Inflammatory macrophage treated with lipopolysaccharide for 4 hours (primary cell): ENCODE results near the gene PACSIN1.

Experiments used
- DNase-seq: peaks from one replicate; pipeline ENCODE4 v3.0.0-alpha.2; 2020

Gene PACSIN1

DNA sequence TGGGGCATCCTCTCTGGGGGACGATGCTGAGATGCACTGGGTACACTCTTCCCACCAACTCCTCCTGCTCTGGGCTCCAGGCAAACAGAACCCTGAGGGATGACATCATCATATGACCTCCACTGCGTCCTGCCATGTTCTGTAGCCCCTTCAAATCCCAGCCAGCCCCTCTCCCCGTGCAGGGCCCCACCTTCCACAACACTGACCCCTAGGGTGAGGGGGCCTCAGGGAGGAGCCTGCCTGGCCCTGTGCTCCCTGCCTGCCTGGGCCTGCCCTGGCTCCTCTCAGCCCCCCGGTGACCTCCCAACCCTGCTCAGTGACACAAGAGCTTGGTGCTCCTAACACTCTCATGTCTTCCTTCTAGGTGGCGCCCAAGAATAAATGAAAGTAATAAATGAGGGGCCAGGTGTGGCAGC is 99.9 kb downstream of the PACSIN1 start:
- DNase-seq, result no peak

DNA sequence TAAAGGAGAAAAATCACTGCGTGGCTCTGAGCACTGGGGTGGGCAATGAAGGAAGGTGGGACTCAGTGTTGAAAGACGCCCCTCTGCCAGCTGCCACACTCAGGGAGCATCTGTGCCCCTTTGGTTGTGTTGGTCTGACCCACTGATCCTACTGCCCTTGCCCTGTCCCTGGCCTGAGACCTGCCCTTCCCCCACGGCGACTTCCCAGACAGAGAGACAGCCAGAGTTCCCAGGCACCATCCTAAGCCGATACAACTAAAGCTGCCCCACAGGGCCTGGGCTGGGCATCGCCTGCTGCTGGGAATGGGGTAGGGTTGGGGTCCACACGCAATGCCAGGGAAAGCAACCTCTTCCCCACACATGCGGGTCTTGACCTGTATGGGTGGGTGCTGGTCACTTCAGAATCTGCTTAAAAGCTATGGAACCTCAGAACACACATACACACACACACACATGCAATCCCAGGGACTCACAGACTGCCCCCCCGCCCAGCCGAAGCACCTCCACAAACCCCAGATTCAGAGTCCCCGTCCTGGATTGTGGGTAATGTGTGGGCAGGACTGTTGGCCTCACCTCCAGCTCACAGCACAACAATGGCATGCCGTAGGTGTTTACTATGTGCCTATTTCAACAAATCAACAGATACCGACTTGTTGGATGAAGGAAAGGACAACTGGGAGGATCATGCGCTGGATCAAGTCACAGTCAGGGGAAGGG is 101.1 kb downstream of the PACSIN1 start:
- DNase-seq, result no peak

DNA sequence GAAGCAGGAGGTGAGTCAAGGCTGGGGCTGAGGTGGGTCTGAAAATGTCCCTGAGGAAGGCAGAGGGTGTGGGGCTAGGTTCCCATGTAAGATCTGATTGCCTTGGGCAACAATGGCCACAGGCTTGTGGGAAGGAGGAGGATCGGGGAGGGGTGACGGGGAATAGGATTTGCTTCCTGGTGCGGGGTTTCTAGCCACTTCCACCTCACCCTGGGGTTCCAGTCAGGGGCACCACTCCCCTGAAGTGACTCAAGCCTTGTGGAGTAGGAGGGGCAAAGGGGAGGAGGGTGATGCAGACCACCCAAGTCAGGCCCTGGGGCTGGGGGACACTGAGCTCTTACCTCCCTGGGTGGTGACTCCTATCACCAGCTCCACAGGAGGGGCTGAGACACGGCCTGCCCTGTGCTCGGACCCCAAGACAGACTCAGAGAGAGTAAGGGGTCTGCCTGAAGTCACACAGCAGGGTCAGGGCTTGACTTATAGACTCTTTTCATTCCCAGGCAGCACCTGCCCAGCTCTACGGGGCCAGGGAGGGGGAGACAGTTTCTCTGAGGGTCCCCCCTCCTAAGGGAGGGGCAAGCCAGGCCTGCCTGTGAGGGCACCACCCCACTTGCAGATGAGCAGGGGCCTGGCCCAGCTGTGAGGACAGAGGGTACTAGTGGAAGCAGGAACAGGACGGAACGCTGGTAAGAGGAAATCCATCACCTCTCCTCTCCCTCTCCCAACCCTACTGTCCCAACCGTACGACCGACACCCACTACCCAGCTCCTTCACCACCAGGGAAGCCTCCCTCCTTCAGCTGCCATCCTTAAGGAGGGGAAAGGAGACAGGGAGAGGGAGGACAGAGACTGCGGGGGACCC is 102.7 kb downstream of the PACSIN1 start:
- DNase-seq, result no peak

DNA sequence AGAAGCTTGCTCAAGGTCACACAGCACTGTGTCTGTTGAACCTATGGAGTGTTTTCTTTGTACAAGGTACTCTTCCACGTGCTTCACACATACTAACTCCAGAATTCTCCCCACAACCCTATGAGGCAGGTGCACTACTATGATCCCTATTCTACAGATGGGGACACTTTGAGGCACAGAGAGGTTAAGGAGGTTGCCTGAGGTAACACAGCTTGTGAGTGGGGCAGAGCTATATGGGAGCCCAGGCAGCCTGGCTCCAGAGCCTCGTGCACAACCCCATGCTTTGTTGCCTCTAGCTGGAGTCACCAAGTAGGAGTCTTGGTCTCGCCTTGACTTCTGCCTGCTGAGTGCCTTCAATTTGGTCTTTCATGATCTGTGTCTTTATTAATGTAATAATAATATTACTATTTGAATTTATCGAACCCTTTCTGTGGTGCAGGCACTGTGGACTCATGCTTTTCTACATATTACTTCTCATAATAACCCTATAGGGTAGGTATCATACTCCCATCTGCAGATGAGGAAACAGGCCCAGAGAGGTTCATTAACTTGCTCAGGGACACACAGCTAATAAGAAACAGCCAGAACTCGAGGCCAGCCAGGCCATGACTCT is 103.6 kb downstream of the PACSIN1 start:
- DNase-seq, result no peak

DNA sequence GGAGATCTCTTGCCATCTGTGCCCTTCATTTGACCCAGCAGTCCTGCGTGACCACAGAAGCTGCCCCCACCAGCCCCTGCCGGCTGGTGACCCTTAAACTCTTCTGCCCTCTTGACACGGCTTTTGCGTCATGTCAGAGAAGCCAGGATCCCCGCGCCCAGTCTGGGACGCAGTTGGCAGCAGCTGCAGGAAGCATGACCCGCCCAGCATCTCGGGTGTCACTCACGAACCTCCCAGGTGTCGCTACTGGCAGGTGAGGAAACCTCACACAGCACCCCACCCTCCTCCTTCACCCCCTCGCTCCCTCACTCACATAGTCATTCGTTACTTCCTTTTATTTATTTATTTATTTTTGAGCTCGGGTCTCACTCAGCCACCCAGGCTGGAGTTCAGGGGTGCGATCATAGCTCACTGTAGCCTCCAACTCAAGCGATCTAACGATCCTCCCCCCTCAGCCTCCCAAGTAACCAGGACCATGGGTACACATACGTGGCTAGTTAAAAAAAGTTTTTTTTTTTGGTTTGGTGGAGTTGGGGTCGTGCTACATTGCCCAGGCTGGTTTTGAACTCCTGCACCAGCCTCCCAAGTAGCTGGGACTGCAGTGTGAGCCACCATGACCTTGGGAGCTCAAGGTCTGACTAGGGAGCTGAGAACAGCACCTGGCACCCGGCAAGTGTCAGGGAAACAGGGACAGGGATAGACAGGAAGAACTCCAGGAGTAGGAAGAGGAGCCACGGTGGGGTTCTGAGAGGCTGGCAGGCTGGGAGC is 104.4 kb downstream of the PACSIN1 start:
- DNase-seq, result no peak

DNA sequence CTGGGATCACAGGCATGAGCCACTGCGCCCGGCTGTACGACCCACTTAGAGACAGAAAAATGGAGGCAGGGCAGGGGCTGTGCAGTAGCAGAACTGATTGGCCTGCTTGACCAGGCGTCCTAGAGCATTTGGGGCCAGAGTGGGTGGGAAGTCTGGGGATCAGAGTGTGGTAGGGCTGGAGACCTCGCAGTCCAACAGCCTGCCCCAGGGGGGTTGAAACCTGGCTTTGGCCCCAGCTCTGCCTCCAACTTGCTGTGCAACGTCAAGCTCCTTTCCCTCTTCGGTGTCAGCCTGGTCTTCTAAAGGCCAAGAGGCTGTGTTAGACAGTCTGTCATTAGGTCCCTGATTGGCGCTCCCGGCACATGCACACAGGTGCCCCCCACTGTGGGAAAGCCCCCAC is 105.5 kb downstream of the PACSIN1 start:
- DNase-seq, result no peak

DNA sequence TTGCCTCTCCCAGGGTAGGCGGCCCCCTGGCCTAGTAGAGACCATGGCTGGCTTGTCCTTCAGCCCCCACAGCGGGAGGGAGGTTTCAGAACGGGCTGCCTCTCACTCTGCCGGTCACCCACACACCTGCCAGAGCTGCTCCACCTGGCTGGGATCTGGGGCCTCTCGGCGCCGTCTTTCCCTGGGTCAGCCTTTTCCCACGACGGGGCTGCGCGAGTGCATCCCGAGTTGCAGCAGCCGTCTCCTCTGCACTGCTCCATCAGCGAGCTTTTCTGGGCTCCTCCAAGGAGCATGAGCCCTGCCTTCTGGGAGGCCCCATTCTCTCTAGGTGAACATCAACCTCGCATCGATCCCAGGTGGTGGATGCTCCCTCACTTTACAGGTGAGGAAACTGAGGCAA is 106.1 kb downstream of the PACSIN1 start:
- DNase-seq, result no peak

DNA sequence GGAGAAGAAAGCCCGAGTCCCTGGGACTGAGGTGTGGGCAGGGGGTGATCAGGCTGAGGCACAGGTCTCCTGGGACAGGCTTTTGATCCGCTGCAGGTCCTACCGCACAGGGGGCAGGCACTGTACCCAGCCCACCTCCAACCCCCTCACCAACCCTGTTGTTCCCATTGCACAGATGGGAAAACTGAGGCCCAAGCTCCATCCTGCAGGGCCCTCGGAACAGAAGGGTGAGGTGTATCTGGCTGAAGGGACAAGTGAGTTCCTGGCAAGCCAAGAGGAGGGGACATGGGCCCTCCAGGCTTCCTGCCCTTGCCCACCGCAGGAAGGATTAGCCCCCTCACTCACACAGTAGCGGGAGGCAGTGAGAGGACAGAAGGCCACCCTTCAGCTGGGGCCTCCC is 106.7 kb downstream of the PACSIN1 start:
- DNase-seq, result no peak

DNA sequence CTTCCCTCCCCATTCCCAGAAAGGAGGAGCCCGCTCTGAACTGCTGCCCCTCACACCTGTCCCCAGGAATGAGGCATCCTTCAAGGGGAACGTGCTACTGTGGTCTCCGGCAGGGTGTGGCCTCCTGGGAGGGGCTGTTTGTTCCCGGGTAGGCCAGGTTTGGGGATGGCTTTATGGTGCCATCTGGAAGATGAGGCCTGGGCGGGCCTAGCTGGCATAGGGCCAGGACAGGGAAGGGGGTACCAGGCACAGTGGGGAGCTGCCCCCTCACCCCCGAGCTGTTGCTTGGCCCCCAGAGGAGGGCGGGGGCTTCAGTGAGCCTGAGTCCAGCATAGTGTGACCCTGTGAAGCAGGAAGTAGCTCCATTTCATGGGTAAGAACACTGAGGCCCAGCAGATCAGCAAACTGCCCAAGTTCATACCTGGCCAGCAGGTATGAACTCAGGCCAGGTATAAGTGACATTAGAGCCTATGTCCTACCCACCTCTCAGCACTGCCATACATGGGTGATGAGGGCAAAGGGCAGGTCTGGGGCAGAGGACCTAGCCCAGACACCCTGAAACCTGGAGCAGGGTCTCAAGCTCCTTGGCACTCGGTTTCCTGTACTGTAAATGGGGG is 107.8 kb downstream of the PACSIN1 start:
- DNase-seq, result no peak

DNA sequence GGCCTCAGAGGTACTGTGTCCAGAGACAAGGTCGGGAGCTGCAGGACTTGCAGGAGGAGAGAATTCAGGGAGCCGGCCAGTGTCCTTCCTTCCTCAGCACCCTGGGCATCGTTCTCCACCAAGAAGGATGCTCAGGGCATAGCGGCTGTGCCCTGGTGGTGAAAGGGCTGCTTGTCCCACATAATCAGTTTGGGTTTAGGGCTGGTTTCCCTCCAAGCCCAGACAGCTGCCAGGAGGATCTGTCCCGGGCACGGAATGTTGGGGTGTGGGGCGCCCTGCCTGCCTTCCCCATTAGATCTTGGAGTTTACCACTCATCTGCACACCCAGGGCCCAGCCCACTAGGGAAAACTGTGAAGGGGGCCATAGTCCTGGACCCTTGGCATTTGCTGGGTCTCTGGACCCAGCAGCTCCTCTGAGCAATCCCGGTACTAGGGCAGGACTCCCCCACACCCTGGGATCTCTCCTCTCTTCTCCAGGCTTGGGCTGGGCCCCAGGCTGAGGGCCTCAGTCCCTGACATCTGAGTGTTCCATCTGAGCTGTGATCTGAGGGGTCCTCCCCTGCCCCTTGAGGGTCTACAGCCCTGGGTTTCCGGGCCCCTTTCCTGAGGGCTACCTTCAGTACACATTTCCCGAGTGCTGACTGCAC is 108.9 kb downstream of the PACSIN1 start:
- no peak for DNase-seq

DNA sequence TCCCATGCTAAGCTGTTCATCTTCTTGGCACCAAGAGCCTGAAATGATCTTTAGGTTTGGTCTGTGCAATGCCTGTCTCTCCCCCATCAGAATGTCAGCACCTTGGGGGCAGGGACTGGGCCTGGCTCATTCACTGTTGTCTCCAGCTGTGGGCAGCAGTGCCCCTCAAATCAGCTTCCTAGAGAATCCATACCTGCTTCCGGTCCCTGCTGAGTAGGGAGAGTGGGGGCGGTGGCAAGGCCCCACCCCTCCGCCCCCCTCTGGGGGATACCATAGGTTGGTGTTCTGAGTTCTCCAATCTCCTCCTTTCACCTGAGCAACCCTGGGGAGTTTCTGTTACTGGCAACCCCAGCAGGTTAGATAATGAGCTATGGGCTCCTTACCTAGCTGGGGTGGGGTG is 109.5 kb downstream of the PACSIN1 start:
- DNase-seq, result no peak

DNA sequence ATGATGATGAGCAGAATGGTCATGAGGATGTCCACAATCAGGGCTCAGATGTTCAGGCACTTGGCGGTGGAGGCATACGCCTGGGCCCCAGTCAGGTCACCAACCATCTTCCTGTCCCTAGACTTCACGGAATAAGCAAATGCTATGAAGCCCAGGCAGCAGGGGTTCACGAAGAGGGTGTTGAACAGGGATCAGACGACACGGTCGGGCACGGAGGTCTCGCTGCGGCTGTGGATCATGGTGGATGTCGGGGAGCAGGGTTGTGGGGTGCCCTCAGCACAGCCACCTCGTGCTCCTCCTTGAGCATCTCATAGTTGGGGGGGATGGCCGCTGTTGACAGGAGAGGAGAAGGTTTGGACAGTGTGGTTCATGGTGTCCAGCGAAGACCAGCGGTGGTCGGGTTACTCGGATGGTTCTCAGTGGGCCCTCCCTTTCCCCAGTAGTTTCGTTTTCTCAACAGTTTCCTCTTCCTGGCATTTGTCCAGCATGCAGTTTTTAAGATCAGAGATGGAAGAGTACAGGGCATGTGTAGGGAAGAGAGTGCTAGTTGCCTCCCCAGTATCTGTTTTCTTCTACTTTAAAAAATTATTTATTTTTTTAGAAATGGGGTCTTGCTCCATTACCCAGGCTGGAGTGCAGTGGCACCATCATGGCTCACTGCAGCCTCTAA is 110.5 kb downstream of the PACSIN1 start:
- DNase-seq, result no peak

DNA sequence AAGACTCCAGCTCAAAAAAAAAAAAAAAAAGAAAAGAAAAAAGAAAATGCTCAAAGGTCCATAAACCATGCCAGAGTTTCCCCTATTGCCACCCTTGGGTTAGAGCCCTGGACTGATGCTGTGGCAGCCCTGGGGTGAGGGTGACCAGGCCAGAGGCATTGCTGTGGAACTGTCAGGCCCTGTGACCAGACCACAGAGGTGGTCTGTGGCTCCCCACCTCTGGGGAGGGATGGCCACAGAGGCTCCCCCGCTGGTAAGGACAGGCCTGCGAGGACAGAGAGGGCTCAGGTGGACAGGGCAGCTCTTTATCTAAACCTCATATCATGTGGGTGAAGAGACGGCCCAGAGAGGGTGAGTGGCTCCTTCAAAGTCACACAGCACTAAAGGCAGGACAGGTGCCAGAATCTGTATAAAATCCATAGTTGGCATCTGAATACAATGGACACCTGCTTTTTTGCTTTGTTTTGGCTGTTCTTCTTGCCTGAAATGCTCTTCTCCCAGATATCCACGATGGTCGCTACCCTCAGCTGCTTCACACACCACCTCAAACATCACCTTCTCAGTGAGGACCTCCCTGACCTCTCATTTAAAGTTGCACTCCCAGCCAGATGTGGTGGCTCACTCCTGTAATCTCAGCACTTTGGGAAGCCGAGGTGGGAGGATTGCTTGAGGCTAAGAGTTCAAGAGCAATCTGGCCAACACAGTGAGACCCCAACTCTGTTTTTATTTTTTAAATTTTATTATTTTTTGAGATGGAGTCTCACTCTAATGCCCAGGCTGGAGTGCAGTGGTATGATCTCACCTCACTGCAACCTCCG is 112.8 kb downstream of the PACSIN1 start:
- DNase-seq, result no peak

DNA sequence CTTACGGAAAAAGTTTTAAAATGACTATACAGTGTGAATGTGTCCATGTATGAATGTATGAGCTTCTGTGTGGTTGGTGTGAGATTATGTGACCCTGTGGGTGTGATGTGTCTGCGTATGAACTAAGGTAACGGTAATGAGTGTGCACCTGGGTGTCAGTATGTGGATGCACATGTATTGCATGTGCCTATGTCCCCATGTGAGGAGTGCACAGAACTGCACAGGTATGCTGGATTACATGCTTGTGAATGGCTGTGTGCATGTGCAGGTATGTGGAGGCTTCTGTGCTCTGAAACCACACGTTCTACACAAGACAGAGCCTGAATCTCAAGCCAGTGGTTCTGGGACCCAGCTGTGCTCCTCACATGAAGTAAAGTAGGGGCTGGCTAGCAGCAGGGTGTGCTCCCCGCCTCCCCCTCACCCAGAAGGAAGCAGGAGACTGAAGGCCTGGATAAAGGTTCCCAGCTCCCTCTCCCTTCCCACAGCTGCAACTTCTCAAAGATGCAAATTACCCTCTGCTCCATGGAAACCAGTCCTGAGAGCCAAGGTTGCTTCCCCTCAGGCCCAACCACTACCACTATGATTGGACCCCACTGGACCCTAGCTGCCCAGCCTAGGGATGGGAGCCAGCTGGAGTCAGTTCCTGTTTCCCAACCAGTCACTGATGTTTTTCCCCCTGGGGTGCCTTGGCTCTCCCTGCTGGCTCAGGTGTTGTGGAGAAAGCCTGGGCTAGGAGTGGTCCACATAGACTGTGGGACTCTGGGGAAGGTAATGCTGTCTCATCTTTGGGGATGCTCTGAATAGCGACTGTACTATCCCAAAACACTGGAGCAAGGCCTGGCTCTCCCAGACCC is 115.1 kb downstream of the PACSIN1 start:
- DNase-seq, result no peak

DNA sequence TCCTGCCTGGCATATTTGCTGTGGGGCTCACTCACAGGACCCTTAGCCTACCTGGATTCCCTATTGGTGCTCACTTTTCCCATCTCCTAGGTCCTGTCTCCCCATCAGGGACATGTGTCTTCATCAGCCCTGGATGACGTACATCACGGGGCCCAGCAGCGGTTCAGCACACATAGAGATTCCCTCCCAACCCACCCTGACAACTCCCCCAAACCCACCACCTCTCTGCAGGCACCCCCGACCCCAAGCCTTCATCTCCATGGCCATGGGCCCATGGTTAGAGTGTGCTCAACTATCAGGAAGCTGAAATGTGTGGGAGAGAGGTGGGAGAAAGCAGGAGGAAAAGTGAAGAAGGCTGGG is 115.7 kb downstream of the PACSIN1 start:
- no peak for DNase-seq

DNA sequence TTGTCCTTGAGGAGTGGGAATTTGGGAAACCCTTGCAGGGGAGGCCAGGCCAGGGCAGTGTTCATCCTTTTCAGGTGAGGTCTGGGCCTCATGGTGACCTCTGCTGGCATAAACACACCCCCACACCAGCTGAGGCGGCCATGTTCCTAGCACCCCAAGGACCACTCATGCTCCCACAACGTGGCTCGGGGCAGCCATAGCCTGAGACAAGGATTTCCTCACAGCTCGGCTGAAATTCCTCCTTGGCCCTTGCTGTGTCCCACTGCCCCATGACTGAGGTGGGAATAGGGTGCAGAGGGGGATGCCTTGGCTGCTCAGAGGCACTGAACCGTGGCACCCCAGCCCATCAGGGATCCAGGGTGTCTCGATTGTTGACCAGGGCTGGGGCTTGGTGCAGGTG is 117.6 kb downstream of the PACSIN1 start:
- DNase-seq, result no peak

DNA sequence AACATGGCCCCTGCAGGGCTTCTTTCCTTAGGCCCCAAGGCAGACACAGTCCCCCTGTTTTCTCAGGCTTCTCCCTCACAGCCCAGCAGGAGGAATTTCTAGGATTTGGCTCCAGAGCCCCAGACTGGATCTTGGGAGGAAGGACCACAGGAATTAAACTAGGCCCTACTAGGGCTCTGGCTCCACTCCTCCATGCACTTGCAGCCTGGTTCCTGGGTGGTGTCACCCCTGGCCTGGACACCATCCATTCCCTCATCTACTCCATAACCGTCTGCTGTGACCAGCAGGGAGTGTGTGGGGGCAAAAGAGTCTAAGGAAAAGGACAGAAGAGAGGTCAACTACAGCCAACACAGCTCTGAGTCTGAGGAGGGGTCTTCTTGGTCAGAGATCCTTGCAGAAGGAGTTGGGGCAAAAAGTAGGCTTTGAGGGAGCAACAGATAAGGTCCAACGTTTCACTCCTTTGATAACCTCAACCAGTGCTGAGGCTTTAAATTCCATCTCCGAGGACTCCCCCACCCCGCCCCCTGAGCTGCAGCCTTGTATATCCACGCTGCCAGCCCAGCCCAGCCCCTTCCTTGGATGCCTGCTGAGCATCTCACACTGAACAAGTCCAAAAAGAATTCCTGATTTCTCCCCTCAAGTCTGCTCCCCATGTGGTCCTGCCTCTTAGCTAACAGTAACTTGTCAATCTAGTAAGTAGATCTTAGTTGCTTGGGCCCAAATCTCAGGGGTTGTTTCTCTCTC is 118.2 kb downstream of the PACSIN1 start:
- no peak for DNase-seq

DNA sequence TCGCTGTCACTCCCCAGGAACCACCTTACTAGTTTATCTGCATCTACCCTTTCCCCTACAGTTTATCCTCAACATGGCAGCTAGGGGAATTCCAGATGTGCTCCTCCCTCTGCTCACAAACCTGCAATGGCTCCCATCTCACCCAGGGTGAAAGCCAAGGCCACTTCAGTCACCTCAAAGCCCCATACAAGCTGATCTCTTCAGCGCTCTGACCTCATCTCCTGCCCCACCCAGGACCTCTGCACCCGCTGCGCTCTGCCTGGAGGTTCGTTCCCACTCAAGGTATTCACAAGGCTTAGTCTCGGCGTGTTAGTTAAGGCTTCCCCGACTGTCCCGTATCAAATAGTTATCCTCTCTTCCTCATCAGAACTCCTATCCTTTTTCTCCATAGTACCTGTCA is 118.8 kb downstream of the PACSIN1 start:
- no peak for DNase-seq
